ENCODE data around the gene SCT. TPM values are rescaled to one million over a fixed set of nuclear protein-coding genes. Genes with fewer than 3 reads are reported as not detected.
A peak's percentile ranks its signal among the peaks of the same experiment; 100 is the strongest.

Gene SCT
- total RNA-seq, 4 donors from 2014 or later, result 12.6 TPM; not detected in 3

GRCh38 chr11:586376-587316 is 40.3 kb downstream of the SCT start:
- Histone ChIP-seq H3K27me3 (no peaks in the 10 kb centered on the region), H3K4me1 (peaks cover 0 to 30% (median 0%) of the 10 kb centered on the region in 4 donors), H3K27ac (peak overlapping the region in 2 of 4 donors; percentile 52 to 81), H3K36me3 (peaks cover 0 to 85% (median 0%) of the 10 kb centered on the region in 3 donors), H3K4me3 (no peak overlapping the region), H3K9me3 (no peaks in the 10 kb centered on the region)
- TF ChIP-seq POLR2A (IDR thresholded peaks at IDR 0.05), result no peak
- no peak for TF ChIP-seq CTCF (IDR thresholded peaks at IDR 0.05)
- no peak for DNase-seq

GRCh38 chr11:584287-584686 is 42.7 kb downstream of the SCT start:
- no peak for DNase-seq
- H3K4me3 ChIP-seq, result no peak overlapping the region
- peaks cover 0 to 53% (median 7%) of the 10 kb centered on the region in 4 donors for H3K4me1 ChIP-seq
- peaks cover 0 to 64% (median 0%) of the 10 kb centered on the region in 3 donors for H3K36me3 ChIP-seq
- TF ChIP-seq CTCF (IDR thresholded peaks at IDR 0.05) (no peak), POLR2A (IDR thresholded peaks at IDR 0.05) (no peak)
- no peak overlapping the region for H3K27ac ChIP-seq
- no peaks in the 10 kb centered on the region for H3K27me3 ChIP-seq
- no peaks in the 10 kb centered on the region for H3K9me3 ChIP-seq

DNA sequence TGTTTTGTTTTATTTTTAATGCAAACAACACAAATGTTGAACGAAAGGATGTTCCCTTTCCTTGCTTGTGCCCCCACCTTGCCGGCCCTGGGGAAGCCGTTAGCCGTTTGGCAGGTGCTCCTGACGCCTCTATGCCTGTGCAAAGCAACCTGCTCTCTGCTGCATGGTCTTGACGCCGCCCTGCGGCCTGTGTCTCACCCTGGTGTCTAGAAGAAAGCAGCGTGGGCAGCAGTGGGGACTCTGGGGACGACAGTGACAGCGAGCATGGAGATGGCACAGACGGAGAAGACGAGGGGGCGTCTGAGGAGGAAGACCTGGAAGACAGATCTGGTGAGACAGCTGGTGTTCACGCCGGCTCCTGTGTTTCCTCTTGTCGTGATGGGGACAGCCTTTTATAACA is 45.2 kb downstream of the SCT start:
- Histone ChIP-seq H3K27me3 (no peaks in the 10 kb centered on the region), H3K36me3 (peaks cover 0 to 39% (median 0%) of the 10 kb centered on the region in 3 donors), H3K9me3 (no peaks in the 10 kb centered on the region), H3K4me3 (no peak overlapping the region), H3K27ac (no peak overlapping the region), H3K4me1 (peaks cover 6 to 57% (median 27%) of the 10 kb centered on the region in 4 donors)
- no peak for TF ChIP-seq POLR2A (IDR thresholded peaks at IDR 0.05)
- no peak for DNase-seq

GRCh38 chr11:581342-581741 is 45.6 kb downstream of the SCT start:
- H3K36me3 ChIP-seq, result peaks cover 0 to 35% (median 0%) of the 10 kb centered on the region in 3 donors
- H3K9me3 ChIP-seq, result no peaks in the 10 kb centered on the region
- H3K4me1 ChIP-seq, result peaks cover 6 to 56% (median 27%) of the 10 kb centered on the region in 4 donors
- no peak for TF ChIP-seq POLR2A (IDR thresholded peaks at IDR 0.05)
- TF ChIP-seq CTCF (IDR thresholded peaks at IDR 0.05), result no peak
- H3K4me3 ChIP-seq, result no peak overlapping the region
- H3K27me3 ChIP-seq, result no peaks in the 10 kb centered on the region
- no peak for DNase-seq
- H3K27ac ChIP-seq, result no peak overlapping the region

GRCh38 chr11:579830-580601 is 47.0 kb downstream of the SCT start:
- H3K36me3 ChIP-seq, result peaks cover 0 to 32% (median 0%) of the 10 kb centered on the region in 3 donors
- peak in 1 of 3 donors; percentile 79 for DNase-seq
- H3K9me3 ChIP-seq, result no peaks in the 10 kb centered on the region
- no peak overlapping the region for H3K4me3 ChIP-seq
- TF ChIP-seq CTCF (IDR thresholded peaks at IDR 0.05), result no peak
- TF ChIP-seq POLR2A (IDR thresholded peaks at IDR 0.05), result no peak
- H3K27me3 ChIP-seq, result no peaks in the 10 kb centered on the region
- H3K27ac ChIP-seq, result peak overlapping the region in 2 of 4 donors; percentile 84 to 93
- peaks cover 10 to 61% (median 32%) of the 10 kb centered on the region in 4 donors for H3K4me1 ChIP-seq

Measured in Peyer's patch (tissue), 4 donors.